IMR-90 (cell line): Measurements from ENCODE around the gene GCDH. TPM values are rescaled to one million over a fixed set of nuclear protein-coding genes. Genes with fewer than 3 reads are reported as not detected.

ENCODE experiments used
- ATAC-seq: fragments of 200-7000 bp; cut with Tn5 transposase; 2 replicates; pipeline ENCODE4 v1.9.1; 2020; ENCODE audit warnings: low read depth, mild to moderate bottlenecking, moderate library complexity
- BruUV-seq: library from RNA; stranded (reverse); fragments of 400-500 nt; replicated peaks from 2 replicates; lab custom pipeline; 2021; lab: Mats Ljungman, UMichigan
- CTCF ChIA-PET: fragments of 300-600 bp; formaldehyde crosslinking; extraction: SDS; loops from one replicate; lab custom pipeline; 2021; ENCODE audit warnings: antibody characterized with exemption; lab: Yijun Ruan, JAX
- POLR2A ChIA-PET: fragments of 300-600 bp; sonication (Branson Sonifier 250); formaldehyde crosslinking; loops from one replicate; lab custom pipeline; 2022; ENCODE audit warnings: antibody characterized with exemption; ENCODE audit not compliant: unreplicated experiment; lab: Charles Lee
- DNase-seq: peaks from one replicate; pipeline ENCODE4 v3.0.0; 2013
- H2AFZ ChIP-seq: replicated peaks from 2 replicates; pipeline ENCODE3; 2013; ENCODE audit warnings: low read length, mild to moderate bottlenecking; ENCODE audit not compliant: poor library complexity
- H2AK5ac ChIP-seq: 2 replicates; pipeline ENCODE4 v1.6.1; 2013; ENCODE audit warnings: low read depth, low read length, inconsistent platforms
- H2AK9ac ChIP-seq: replicated peaks from 2 replicates; pipeline ENCODE3; 2013; ENCODE audit warnings: mild to moderate bottlenecking, low read depth, low read length, moderate library complexity; ENCODE audit not compliant: poor library complexity
- H2BK120ac ChIP-seq: 2 replicates; pipeline ENCODE4 v1.6.1; 2013; ENCODE audit warnings: low read depth, low read length, inconsistent platforms
- H2BK15ac ChIP-seq: 3 replicates; pipeline ENCODE4 v1.6.1; 2013; ENCODE audit warnings: low read depth, low read length, inconsistent platforms
- H2BK20ac ChIP-seq: 2 replicates; pipeline ENCODE4 v1.6.1; 2013; ENCODE audit warnings: low read depth, mild to moderate bottlenecking, inconsistent platforms, low read length, moderate library complexity
- H2BK5ac ChIP-seq: 2 replicates; pipeline ENCODE4 v1.6.1; 2013; ENCODE audit warnings: mild to moderate bottlenecking, low read depth, low read length, inconsistent platforms; ENCODE audit not compliant: poor library complexity, severe bottlenecking
- H3K14ac ChIP-seq: replicated peaks from 2 replicates; pipeline ENCODE4 v1.6.1; 2013; ENCODE audit warnings: low read depth, low read length, inconsistent platforms
- H3K18ac ChIP-seq: 2 replicates; pipeline ENCODE4 v1.6.1; 2013; ENCODE audit warnings: low read depth, low read length, control low read depth
- H3K23ac ChIP-seq: 2 replicates; pipeline ENCODE4 v1.6.1; 2013; ENCODE audit warnings: low read depth, low read length, inconsistent platforms
- H3K27ac ChIP-seq: 2 replicates; pipeline ENCODE4 v1.5.1; 2013; ENCODE audit warnings: mild to moderate bottlenecking, control low read depth, low read length; ENCODE audit not compliant: insufficient read depth
- H3K27me3 ChIP-seq: 2 replicates; pipeline ENCODE4 v1.6.1; 2013; ENCODE audit warnings: low read length; ENCODE audit not compliant: control insufficient read depth, insufficient read depth
- H3K36me3 ChIP-seq: 2 replicates; pipeline ENCODE4 v1.6.1; 2013; ENCODE audit warnings: low read length, mixed read lengths; ENCODE audit not compliant: control insufficient read depth, insufficient read depth
- H3K4ac ChIP-seq: 2 replicates; pipeline ENCODE4 v1.6.1; 2013; ENCODE audit warnings: low read depth, low read length, inconsistent platforms
- H3K4me1 ChIP-seq: 2 replicates; pipeline ENCODE4 v1.6.1; 2013; ENCODE audit warnings: low read length, mixed read lengths; ENCODE audit not compliant: control insufficient read depth, insufficient read depth
- H3K4me2 ChIP-seq: 2 replicates; pipeline ENCODE4 v1.6.1; 2013; ENCODE audit warnings: low read depth, mild to moderate bottlenecking, control low read depth, low read length, moderate library complexity
- H3K4me3 ChIP-seq: 2 replicates; pipeline ENCODE4 v1.5.1; 2013; ENCODE audit warnings: low read depth, mild to moderate bottlenecking, control low read depth, low read length, moderate library complexity; ENCODE audit not compliant: insufficient read depth
- H3K56ac ChIP-seq: 2 replicates; pipeline ENCODE4 v1.6.1; 2013; ENCODE audit warnings: low read length, inconsistent platforms; ENCODE audit not compliant: insufficient read depth; ENCODE audit errors: extremely low read depth
- H3K79me1 ChIP-seq, 2 experiments: 2 replicates each; pipeline ENCODE4 v1.6.1; 2013; ENCODE audit warnings: low read length in 2 of 2, inconsistent platforms in 1 of 2, low read depth in 1 of 2
- H3K9ac ChIP-seq: 2 replicates; pipeline ENCODE4 v1.6.1; 2013; ENCODE audit warnings: low read depth, low read length, control low read depth
- H3K9me1 ChIP-seq: 2 replicates; pipeline ENCODE4 v1.6.1; 2013; ENCODE audit warnings: low read length, inconsistent platforms; ENCODE audit not compliant: insufficient read depth
- H3K9me3 ChIP-seq: 2 replicates; pipeline ENCODE4 v1.6.1; 2013; ENCODE audit warnings: low read length; ENCODE audit not compliant: control insufficient read depth, insufficient read depth
- H4K20me1 ChIP-seq: 2 replicates; pipeline ENCODE4 v1.6.1; 2013; ENCODE audit warnings: low read length, inconsistent platforms; ENCODE audit not compliant: insufficient read depth
- H4K5ac ChIP-seq: 2 replicates; pipeline ENCODE4 v1.6.1; 2013; ENCODE audit warnings: mild to moderate bottlenecking, low read depth, low read length, control low read depth
- H4K8ac ChIP-seq, 2 experiments: 2 replicates each; pipeline ENCODE4 v1.6.1; 2013; ENCODE audit warnings: low read depth in 2 of 2, low read length in 2 of 2, control low read depth in 1 of 2, inconsistent platforms in 1 of 2
- H4K91ac ChIP-seq: 2 replicates; pipeline ENCODE4 v1.6.1; 2013; ENCODE audit warnings: low read depth, low read length, inconsistent platforms; ENCODE audit not compliant: insufficient read depth
- POLR2A ChIP-seq: IDR thresholded peaks from 2 replicates; pipeline ENCODE4 v1.6.1; 2012; ENCODE audit warnings: mild to moderate bottlenecking, low read depth, low read length
- RAD21 ChIP-seq: IDR thresholded peaks from 2 replicates; pipeline ENCODE4 v1.6.1; 2012; ENCODE audit warnings: low read length, improper control_type of control experiment
- SMC3 ChIP-seq: fragments of 150-350 bp; IDR thresholded peaks from 2 replicates; pipeline ENCODE4 v1.6.1; 2016; ENCODE audit warnings: low read depth, mild to moderate bottlenecking, antibody characterized with exemption, low read length, moderate library complexity
- WGBS, 2 experiments: methylation state at CpG; one replicate each; pipeline versions ENCODE4 v1.1.5 to v1.1.7; 2013; ENCODE audit warnings: missing lambda C conversion rate in 2 of 2; ENCODE audit not compliant: insufficient read length in 1 of 2; ENCODE audit errors: extremely low coverage in 2 of 2; 5-methylcytosine and 5-hydroxymethylcytosine counted together
- dilution Hi-C: fragments of 300-500 bp; cut with HindIII; formaldehyde crosslinking; loops from one replicate; pipeline ENCODE4 v1.14.3; 2018; ENCODE audit warnings: low sequenced_read_pairs; ENCODE audit not compliant: unreplicated experiment
- in situ Hi-C: fragments of 300-500 bp; cut with MboI; formaldehyde crosslinking; loops from 3 replicates; pipeline ENCODE4 v1.14.3; 2019; ENCODE audit warnings: low sequenced_read_pairs, inconsistent platforms, mixed read lengths
- intact Hi-C: fragments of 100-400 bp; cut with micrococcal nuclease; formaldehyde crosslinking; loops from 2 replicates; pipeline ENCODE4 v1.10.0; 2022
- polyA plus RNA-seq, 3 experiments: library from polyadenylated mRNA; depleted of rRNA; stranded (reverse); fragments of >200 nt; gene quantifications; 2 replicates each; pipeline ENCODE4 v1.2.3, GENCODE V29; 2012; ENCODE audit warnings: low replicate concordance in 1 of 3
- total RNA-seq: library from RNA; depleted of rRNA; stranded (reverse); fragments of >200 nt; gene quantifications from 2 replicates; pipeline ENCODE4 v1.2.3, GENCODE V29; 2012

The GCDH gene
- total and polyA plus RNA-seq, 2 of the 4 experiments (the other 2 are of a cell fraction), result 27.7 to 41.6 TPM

GRCh38 chr19:12873891-12874745, 16.8 kb upstream of the GCDH start (continued):
- TF ChIP-seq RAD21 (no peak), POLR2A (no peak)

- Histone ChIP-seq H3K9me1 (peaks cover 5% of the 10 kb centered on the region; the same call in 1 of the 2 replicates), H3K9ac (no peak overlapping the region), H4K5ac (no peak overlapping the region), H3K56ac (no peak overlapping the region), H3K9me3 (no peaks in the 10 kb centered on the region), H3K27ac (no peak overlapping the region), H3K27me3 (no peaks in the 10 kb centered on the region), H2AFZ (no peak overlapping the region), H2BK5ac (no peak overlapping the region), H3K79me1 (0 out of 4 replicates have a peak, but pooled peaks cover 0 to under 1% of the 10 kb centered on the region in 2 experiments), H3K14ac (no peak overlapping the region), H2BK120ac (no peak overlapping the region), H2BK20ac (no peak overlapping the region), H3K4me1 (no peaks in the 10 kb centered on the region), H3K18ac (no peak overlapping the region), H2BK15ac (no peak overlapping the region), H3K23ac (no peak overlapping the region), H2AK5ac (no peak overlapping the region), H3K4ac (no peak overlapping the region), H3K36me3 (peaks cover 14% of the 10 kb centered on the region; the same call in 1 of the 2 replicates), H3K4me2 (no peak overlapping the region), H3K4me3 (no peak overlapping the region), H2AK9ac (peak overlapping the region; percentile 24), H4K20me1 (no peaks in the 10 kb centered on the region), H4K91ac (no peak overlapping the region), H4K8ac (no peak overlapping the region)
- ChIA-PET CTCF (no interaction called here), POLR2A (no interaction called here)
- DNase-seq (no peak), ATAC-seq (no peak)
- TF ChIP-seq SMC3, result no peak
- TF ChIP-seq RAD21, result no peak
- 60% methylated on average over 1 of the region's 6 CpGs; no CpG with 5 or more reads in 1 of the 2 experiments for WGBS, 2 experiments
- in situ Hi-C loops (no loop called here), intact Hi-C loops (no loop called here), dilution Hi-C loops (no loop called here)
- no TSS peak for BruUV-seq
Measured at GRCh38 chr19:12875086-12875485, 15.9 kb upstream of the GCDH start.
